ENCODE data around the gene F13B. TPM values are rescaled to one million over a fixed set of nuclear protein-coding genes. Genes with fewer than 3 reads are reported as not detected.
"Not testable (repeated sequence)": the region's sequence is repeated elsewhere in the genome, so short reads cannot be mapped to it uniquely, and the experiment has no call there.

Gene F13B
- total RNA-seq, 1 donor from 2014 or later = not detected

- Histone ChIP-seq H3K27ac (no peak overlapping the region), H3K27me3 (no peaks in the 10 kb centered on the region), H3K4me3 (no peak overlapping the region), H3K36me3 (no peaks in the 10 kb centered on the region), H3K4me1 (no peaks in the 10 kb centered on the region), H3K9me3 (no peaks in the 10 kb centered on the region)
- no peak for TF ChIP-seq POLR2A (IDR thresholded peaks at IDR 0.05)
- TF ChIP-seq CTCF (IDR thresholded peaks at IDR 0.05) = no peak
- TF ChIP-seq POLR2AphosphoS5 (IDR thresholded peaks at IDR 0.05; ENCODE audit: insufficient read depth in 1 of 2, low read depth in 1 of 2) = no peak
- intact Hi-C loops (cut with DNase I) = no loop called here
- no peak for DNase-seq (ENCODE audit: extremely low spot score in 2 of 2)
Observed at GRCh38 chr1:197101978-197102377, 34.9 kb upstream of the F13B start.

- no peaks in the 10 kb centered on the region for H3K36me3 ChIP-seq
- intact Hi-C loops (cut with DNase I) = no loop called here
- DNase-seq (ENCODE audit: extremely low spot score in 2 of 2) = no peak
- no peak for TF ChIP-seq POLR2AphosphoS5 (IDR thresholded peaks at IDR 0.05; ENCODE audit: insufficient read depth in 1 of 2, low read depth in 1 of 2)
- no peak for TF ChIP-seq CTCF (IDR thresholded peaks at IDR 0.05)
- TF ChIP-seq POLR2A (IDR thresholded peaks at IDR 0.05) = no peak
- no peaks in the 10 kb centered on the region for H3K9me3 ChIP-seq
- no peak overlapping the region for H3K27ac ChIP-seq
- no peaks in the 10 kb centered on the region for H3K27me3 ChIP-seq
- H3K4me3 ChIP-seq = no peak overlapping the region
- H3K4me1 ChIP-seq = no peaks in the 10 kb centered on the region
Observed at GRCh38 chr1:197100677-197101076, 33.6 kb upstream of the F13B start.

- Histone ChIP-seq H3K4me3 (no peak overlapping the region), H3K4me1 (no peaks in the 10 kb centered on the region), H3K9me3 (no peaks in the 10 kb centered on the region), H3K36me3 (no peaks in the 10 kb centered on the region), H3K27me3 (no peaks in the 10 kb centered on the region), H3K27ac (no peak overlapping the region)
- TF ChIP-seq POLR2AphosphoS5 (IDR thresholded peaks at IDR 0.05; ENCODE audit: insufficient read depth in 1 of 2, low read depth in 1 of 2) = no peak
- intact Hi-C loops (cut with DNase I) = no loop called here
- no peak for DNase-seq (ENCODE audit: extremely low spot score in 2 of 2)
Observed at GRCh38 chr1:197099444-197099843, 32.4 kb upstream of the F13B start.

GRCh38 chr1:197096971-197097370 is 29.9 kb upstream of the F13B start:
- H3K9me3 ChIP-seq; intact Hi-C loops (cut with DNase I); H3K4me3 ChIP-seq; DNase-seq (ENCODE audit: extremely low spot score in 2 of 2); H3K27me3 ChIP-seq; H3K27ac ChIP-seq; H3K4me1 ChIP-seq; H3K36me3 ChIP-seq: not testable (repeated sequence)

- no peak for TF ChIP-seq CTCF (IDR thresholded peaks at IDR 0.05)
- TF ChIP-seq POLR2AphosphoS5 (IDR thresholded peaks at IDR 0.05; ENCODE audit: insufficient read depth in 1 of 2, low read depth in 1 of 2) = no peak
- TF ChIP-seq POLR2A (IDR thresholded peaks at IDR 0.05) = no peak
- Histone ChIP-seq H3K27ac (no peak overlapping the region), H3K9me3 (no peaks in the 10 kb centered on the region), H3K4me1 (no peaks in the 10 kb centered on the region), H3K27me3 (no peaks in the 10 kb centered on the region), H3K36me3 (no peaks in the 10 kb centered on the region), H3K4me3 (no peak overlapping the region)
- intact Hi-C loops (cut with DNase I) = no loop called here
- no peak for DNase-seq (ENCODE audit: extremely low spot score in 2 of 2)
Observed at GRCh38 chr1:197096137-197096536, 29.1 kb upstream of the F13B start.

- intact Hi-C loops (cut with DNase I) = no loop called here
- DNase-seq (ENCODE audit: extremely low spot score in 2 of 2) = no peak
- Histone ChIP-seq H3K4me3 (no peak overlapping the region), H3K4me1 (no peaks in the 10 kb centered on the region), H3K27me3 (no peaks in the 10 kb centered on the region), H3K9me3 (no peaks in the 10 kb centered on the region), H3K27ac (no peak overlapping the region), H3K36me3 (no peaks in the 10 kb centered on the region)
- TF ChIP-seq POLR2AphosphoS5 (IDR thresholded peaks at IDR 0.05; ENCODE audit: insufficient read depth in 1 of 2, low read depth in 1 of 2) (no peak), POLR2A (IDR thresholded peaks at IDR 0.05) (no peak), CTCF (IDR thresholded peaks at IDR 0.05) (no peak)
Observed at GRCh38 chr1:197093226-197093885, 26.3 kb upstream of the F13B start.

Data from vagina (tissue), 2 donors.